Testis (tissue), 3 donors: ENCODE data around the gene ZBTB20. TPM values are rescaled to one million over a fixed set of nuclear protein-coding genes. Genes with fewer than 3 reads are reported as not detected.
A peak's percentile ranks its signal among the peaks of the same experiment; 100 is the strongest.

ENCODE experiments used
- DNase-seq: peaks from one replicate; pipeline ENCODE4 v3.0.0-alpha.2; 2019
- H3K27ac ChIP-seq, 2 donors: fragments of 200-600 bp; sonication (generic); one replicate each; pipeline ENCODE4 v1.5.1; 2019
- H3K27me3 ChIP-seq: fragments of 200-600 bp; sonication (generic); one replicate; pipeline ENCODE4 v1.5.1; 2019
- H3K36me3 ChIP-seq: fragments of 200-600 bp; sonication (generic); one replicate; pipeline ENCODE4 v1.5.1; 2017; ENCODE audit warnings: low read depth; ENCODE audit errors: missing control alignments
- H3K4me1 ChIP-seq: fragments of 200-600 bp; sonication (generic); one replicate; pipeline ENCODE4 v1.5.1; 2019
- H3K4me3 ChIP-seq, 2 donors: fragments of 200-600 bp; sonication (generic); one replicate each; pipeline ENCODE4 v1.5.1; 2017 to 2019
- H3K9me3 ChIP-seq: fragments of 200-600 bp; sonication (generic); one replicate; pipeline ENCODE4 v1.5.1; 2017
- CTCF ChIP-seq, 3 experiments: fragments of 450-650 bp in 2 of 3; fragments of 200-600 bp in 1 of 3; sonication (generic) in 1 of 3; IDR thresholded peaks; one replicate each; pipeline ENCODE4 v1.5.1; 2016 to 2019; ENCODE audit warnings: antibody characterized with exemption in 3 of 3, mild to moderate bottlenecking in 2 of 3, moderate library complexity in 1 of 3
- POLR2A ChIP-seq: fragments of 450-650 bp; IDR thresholded peaks from one replicate; pipeline ENCODE4 v1.6.1; 2017; ENCODE audit warnings: antibody characterized with exemption, mild to moderate bottlenecking, moderate library complexity
- WGBS, 2 donors: methylation state at CpG; one replicate each; pipeline ENCODE4 v1.1.5; 2018; 5-methylcytosine and 5-hydroxymethylcytosine counted together
- intact Hi-C: fragments of 100-400 bp; cut with DNase I; formaldehyde crosslinking; loops from one replicate; pipeline ENCODE4 v1.15.1; 2023; ENCODE audit warnings: low total_unique reads
- polyA plus RNA-seq: library from polyadenylated mRNA; stranded (reverse); fragments of 350-450 nt; fragmentation: Illumina TruSeq; extraction: RNeasy Lipid Tissue Mini Kit (QIAGEN cat#74804); gene quantifications from one replicate; pipeline ENCODE4 v1.2.3, GENCODE V29; 2014; ENCODE audit warnings: low read depth, low replicate concordance; ENCODE audit not compliant: insufficient read depth
- total RNA-seq, 2 donors: library from RNA; depleted of rRNA; stranded (reverse); fragments of >200 nt; gene quantifications; one replicate each; pipeline ENCODE4 v1.2.3, GENCODE V29; 2016

ZBTB20 gene
- total and polyA plus RNA-seq, 3 donors from 2014 or later = 36.8 to 179 (median 126) TPM

- H3K27me3 ChIP-seq = no peaks in the 10 kb centered on the region
- 63 to 70% methylated on average over 6 of the region's 6 CpGs for WGBS, 2 donors
- DNase-seq = no peak
- no peak for TF ChIP-seq POLR2A
- TF ChIP-seq CTCF (IDR thresholded peaks at IDR 0.05) = no peak
- peak overlapping the region; percentile 39 to 89 for H3K27ac ChIP-seq
- no peak overlapping the region for H3K4me3 ChIP-seq
- no peaks in the 10 kb centered on the region for H3K9me3 ChIP-seq
- H3K36me3 ChIP-seq = no peaks in the 10 kb centered on the region
- intact Hi-C loops = no loop called here
- peaks cover 36% of the 10 kb centered on the region for H3K4me1 ChIP-seq
Observed at GRCh38 chr3:114404590-114404989, 742.5 kb downstream of the ZBTB20 start.

- TF ChIP-seq POLR2A = no peak
- no peak for TF ChIP-seq CTCF (IDR thresholded peaks at IDR 0.05)
- no peaks in the 10 kb centered on the region for H3K36me3 ChIP-seq
- no peak for DNase-seq
- intact Hi-C loops = no loop called here
- H3K4me3 ChIP-seq = no peak overlapping the region
- no peak overlapping the region for H3K27ac ChIP-seq
- H3K9me3 ChIP-seq = no peaks in the 10 kb centered on the region
- 90 to 91% methylated on average over 3 of the region's 3 CpGs for WGBS, 2 donors
- peaks cover 31% of the 10 kb centered on the region for H3K4me1 ChIP-seq
- H3K27me3 ChIP-seq = no peaks in the 10 kb centered on the region
Observed at GRCh38 chr3:114402838-114403237, 744.2 kb downstream of the ZBTB20 start.

- WGBS, 2 donors = 92 to 93% methylated on average over 3 of the region's 3 CpGs
- no peak for DNase-seq
- intact Hi-C loops = no loop called here
- Histone ChIP-seq H3K4me1 (peaks cover 18% of the 10 kb centered on the region), H3K27me3 (no peaks in the 10 kb centered on the region), H3K4me3 (no peak overlapping the region), H3K9me3 (no peaks in the 10 kb centered on the region), H3K27ac (peak overlapping the region in 1 of 2 donors; percentile 42), H3K36me3 (no peaks in the 10 kb centered on the region)
- TF ChIP-seq POLR2A = no peak
- TF ChIP-seq CTCF (IDR thresholded peaks at IDR 0.05) = no peak
Observed at GRCh38 chr3:114401346-114401745, 745.7 kb downstream of the ZBTB20 start.

GRCh38 chr3:114400371-114400770 lies 746.7 kb downstream of the ZBTB20 start:
- no peaks in the 10 kb centered on the region for H3K9me3 ChIP-seq
- TF ChIP-seq POLR2A = no peak
- no peak for TF ChIP-seq CTCF (IDR thresholded peaks at IDR 0.05)
- peaks cover 10% of the 10 kb centered on the region for H3K4me1 ChIP-seq
- WGBS, 2 donors = 64 to 79% methylated on average over 4 of the region's 4 CpGs
- H3K27me3 ChIP-seq = no peaks in the 10 kb centered on the region
- H3K27ac ChIP-seq = peak overlapping the region; percentile 41 to 42
- intact Hi-C loops = no loop called here
- DNase-seq = no peak
- H3K4me3 ChIP-seq = no peak overlapping the region
- H3K36me3 ChIP-seq = no peaks in the 10 kb centered on the region

- WGBS, 2 donors = 22 to 62% methylated on average over 2 of the region's 2 CpGs
- Histone ChIP-seq H3K9me3 (no peaks in the 10 kb centered on the region), H3K27ac (peak overlapping the region in 1 of 2 donors; percentile 43), H3K27me3 (no peaks in the 10 kb centered on the region), H3K4me1 (peaks cover 22% of the 10 kb centered on the region), H3K4me3 (no peak overlapping the region), H3K36me3 (no peaks in the 10 kb centered on the region)
- DNase-seq = no peak
- no peak for TF ChIP-seq CTCF (IDR thresholded peaks at IDR 0.05)
- no peak for TF ChIP-seq POLR2A
- intact Hi-C loops = no loop called here
Observed at GRCh38 chr3:114394551-114394950, 752.5 kb downstream of the ZBTB20 start.
